ENCODE measurements around the gene CAMKMT.

GRCh38 chr2:44692821-44693220 lies 331.1 kb downstream of the CAMKMT start:
- TF ChIP-seq, protein P1, sequence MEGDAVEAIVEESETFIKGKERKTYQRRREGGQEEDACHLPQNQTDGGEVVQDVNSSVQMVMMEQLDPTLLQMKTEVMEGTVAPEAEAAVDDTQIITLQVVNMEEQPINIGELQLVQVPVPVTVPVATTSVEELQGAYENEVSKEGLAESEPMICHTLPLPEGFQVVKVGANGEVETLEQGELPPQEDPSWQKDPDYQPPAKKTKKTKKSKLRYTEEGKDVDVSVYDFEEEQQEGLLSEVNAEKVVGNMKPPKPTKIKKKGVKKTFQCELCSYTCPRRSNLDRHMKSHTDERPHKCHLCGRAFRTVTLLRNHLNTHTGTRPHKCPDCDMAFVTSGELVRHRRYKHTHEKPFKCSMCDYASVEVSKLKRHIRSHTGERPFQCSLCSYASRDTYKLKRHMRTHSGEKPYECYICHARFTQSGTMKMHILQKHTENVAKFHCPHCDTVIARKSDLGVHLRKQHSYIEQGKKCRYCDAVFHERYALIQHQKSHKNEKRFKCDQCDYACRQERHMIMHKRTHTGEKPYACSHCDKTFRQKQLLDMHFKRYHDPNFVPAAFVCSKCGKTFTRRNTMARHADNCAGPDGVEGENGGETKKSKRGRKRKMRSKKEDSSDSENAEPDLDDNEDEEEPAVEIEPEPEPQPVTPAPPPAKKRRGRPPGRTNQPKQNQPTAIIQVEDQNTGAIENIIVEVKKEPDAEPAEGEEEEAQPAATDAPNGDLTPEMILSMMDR (IDR thresholded peaks at IDR 0.05), result no peak
- TF ChIP-seq POLR2AphosphoS5 (IDR thresholded peaks at IDR 0.05), result no peak
